Activated CD4-positive, alpha-beta T cell treated with anti-CD3 and anti-CD28 coated beads for 1 hour (primary cell): ENCODE results near the gene CTNNA2.
"Not testable (repeated sequence)": the region's sequence is repeated elsewhere in the genome, so short reads cannot be mapped to it uniquely, and the experiment has no call there.

Source experiments
- DNase-seq: peaks from one replicate; pipeline ENCODE4 v3.0.0-alpha.2; 2020

The CTNNA2 gene

GRCh38 chr2:79993144-79993543 lies 480.3 kb downstream of the CTNNA2 start:
- no peak for DNase-seq

DNA sequence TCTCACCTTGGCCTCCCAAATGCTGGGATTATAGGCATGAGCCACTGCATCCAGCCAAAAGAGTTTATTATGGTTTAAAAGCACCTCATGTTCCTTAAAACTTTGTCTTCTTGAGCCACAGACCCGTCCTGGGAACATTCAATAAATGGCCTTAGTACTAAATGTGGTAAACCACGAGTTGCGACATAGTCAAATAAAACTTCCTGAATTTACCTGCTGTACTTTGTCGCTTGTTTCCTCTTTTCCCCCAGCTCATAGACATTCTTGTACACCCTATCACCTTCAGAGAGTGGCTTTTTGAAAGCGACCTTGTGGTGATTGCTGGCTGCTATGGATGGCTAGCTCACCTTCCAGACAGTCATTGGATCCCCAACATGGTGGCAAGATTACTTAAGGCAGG lies 481.3 kb downstream of the CTNNA2 start:
- no peak for DNase-seq

- no peak for DNase-seq
Measured at GRCh38 chr2:79994965-79995364, 482.1 kb downstream of the CTNNA2 start.

DNA sequence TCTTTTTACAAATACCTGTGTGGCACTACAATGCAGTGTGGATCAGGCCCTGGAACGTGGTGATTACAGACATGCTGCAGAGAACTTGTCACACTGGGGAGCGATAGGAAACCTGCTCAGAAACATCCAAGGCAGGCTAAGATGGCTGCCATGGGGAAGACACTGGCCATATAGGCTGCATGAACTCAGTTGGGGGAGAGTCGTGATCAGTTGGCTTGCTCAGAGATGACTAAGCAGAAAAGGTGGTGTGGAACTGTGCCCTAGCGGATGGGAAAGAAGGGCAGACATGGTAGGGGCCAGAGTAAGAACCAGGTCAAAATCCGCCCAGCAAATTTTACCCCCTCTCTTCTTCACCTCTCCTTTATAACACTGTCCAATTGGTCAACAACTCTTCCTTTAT lies 483.9 kb downstream of the CTNNA2 start:
- DNase-seq: no peak

- no peak for DNase-seq
Measured at GRCh38 chr2:80001701-80002101, 488.9 kb downstream of the CTNNA2 start.

DNA sequence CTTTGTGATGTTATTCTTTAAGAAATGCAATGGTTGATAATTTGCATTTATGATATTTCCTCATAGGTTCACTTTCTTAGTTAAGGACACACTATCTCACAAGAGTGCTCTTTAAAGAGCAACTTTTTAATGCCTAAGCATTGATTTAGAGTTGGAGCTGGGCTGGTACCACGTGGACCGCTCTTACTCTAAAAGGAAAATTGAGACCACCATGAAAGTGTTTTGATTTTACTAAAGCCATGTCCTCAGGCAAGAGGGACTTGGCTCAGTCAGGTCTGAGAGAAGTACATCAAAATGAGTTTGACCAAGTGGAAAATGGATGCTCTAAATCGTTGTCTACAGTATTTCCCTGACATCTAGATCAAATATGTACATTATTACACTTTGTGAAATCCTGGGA lies 489.3 kb downstream of the CTNNA2 start:
- DNase-seq: no peak

DNA sequence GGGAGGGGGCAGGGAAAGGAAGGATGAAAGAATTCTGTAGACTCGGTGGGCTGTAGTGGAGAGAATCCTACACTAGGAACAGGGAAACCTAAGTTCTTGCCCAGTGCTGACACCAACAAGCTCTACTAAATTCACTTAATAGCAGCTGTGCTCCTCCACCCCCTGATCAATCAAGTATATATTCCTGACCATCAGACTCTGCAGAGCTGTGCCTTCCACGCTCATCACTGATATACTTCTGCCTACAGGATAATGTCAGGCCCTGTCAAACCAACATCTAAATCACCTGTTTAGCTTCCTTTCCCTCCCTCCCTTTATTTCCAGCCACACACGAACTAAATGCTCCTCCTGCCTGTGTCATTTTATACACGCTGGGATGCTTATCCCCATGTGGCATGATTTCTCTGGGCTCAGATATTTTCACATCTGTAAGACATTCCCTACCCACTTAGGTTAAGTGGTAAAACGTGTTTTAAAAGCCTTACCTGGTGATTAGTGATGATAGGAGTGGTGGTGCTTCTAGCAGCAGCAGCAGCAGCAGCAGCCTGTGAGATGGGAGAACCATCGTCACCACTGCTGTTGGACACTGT lies 489.8 kb downstream of the CTNNA2 start:
- no peak for DNase-seq

GRCh38 chr2:80007777-80008503 lies 495.1 kb downstream of the CTNNA2 start:
- no peak for DNase-seq

DNA sequence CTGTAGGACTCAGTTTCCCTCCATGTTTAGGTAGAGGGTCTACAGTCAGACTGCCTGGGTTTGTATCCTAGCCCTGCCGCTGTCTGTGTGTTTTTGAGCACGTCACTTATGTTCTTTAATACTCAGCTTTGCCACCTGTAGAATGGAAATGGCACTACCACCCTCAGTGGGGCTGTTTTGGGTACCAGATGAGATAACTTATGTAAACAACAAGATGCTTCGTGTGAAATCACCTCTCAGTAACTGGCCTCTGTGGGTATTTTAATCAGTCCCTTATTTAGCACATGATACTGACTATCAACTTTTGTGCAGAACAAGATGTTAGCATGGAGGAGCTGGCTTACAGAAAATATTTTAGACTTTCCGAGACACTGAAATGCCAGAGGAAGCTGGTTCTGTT lies 495.7 kb downstream of the CTNNA2 start:
- DNase-seq: no peak

GRCh38 chr2:80009211-80009610 lies 496.4 kb downstream of the CTNNA2 start:
- DNase-seq: no peak

GRCh38 chr2:80012061-80012460 lies 499.2 kb downstream of the CTNNA2 start:
- no peak for DNase-seq

GRCh38 chr2:80014637-80015036 lies 501.8 kb downstream of the CTNNA2 start:
- DNase-seq: no peak

GRCh38 chr2:80016171-80016570 lies 503.3 kb downstream of the CTNNA2 start:
- no peak for DNase-seq

- no peak for DNase-seq
Measured at GRCh38 chr2:80019571-80020460, 507.0 kb downstream of the CTNNA2 start.

- DNase-seq: no peak
Measured at GRCh38 chr2:80022018-80022417, 509.2 kb downstream of the CTNNA2 start.

- no peak for DNase-seq
Measured at GRCh38 chr2:80026040-80026729, 513.3 kb downstream of the CTNNA2 start.

DNA sequence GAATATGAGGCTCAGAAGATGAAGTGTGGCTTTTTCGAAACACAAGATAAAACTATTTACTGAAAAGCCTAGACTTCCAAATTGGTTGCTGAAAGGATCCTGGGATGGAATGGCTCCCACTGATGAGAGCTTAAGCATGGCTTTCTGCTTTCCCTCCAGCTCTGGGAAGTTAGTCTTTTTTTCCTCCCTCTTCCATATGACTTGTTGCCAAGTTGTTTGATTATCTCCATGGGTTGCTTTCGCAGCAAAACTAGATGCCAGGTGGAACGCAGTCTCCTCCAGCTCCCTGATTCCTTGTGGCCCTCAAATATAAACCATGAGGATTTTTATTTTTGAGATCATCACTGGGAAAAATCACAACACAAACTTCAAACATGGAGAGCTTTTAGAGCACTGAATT lies 515.2 kb downstream of the CTNNA2 start:
- DNase-seq: no peak

DNA sequence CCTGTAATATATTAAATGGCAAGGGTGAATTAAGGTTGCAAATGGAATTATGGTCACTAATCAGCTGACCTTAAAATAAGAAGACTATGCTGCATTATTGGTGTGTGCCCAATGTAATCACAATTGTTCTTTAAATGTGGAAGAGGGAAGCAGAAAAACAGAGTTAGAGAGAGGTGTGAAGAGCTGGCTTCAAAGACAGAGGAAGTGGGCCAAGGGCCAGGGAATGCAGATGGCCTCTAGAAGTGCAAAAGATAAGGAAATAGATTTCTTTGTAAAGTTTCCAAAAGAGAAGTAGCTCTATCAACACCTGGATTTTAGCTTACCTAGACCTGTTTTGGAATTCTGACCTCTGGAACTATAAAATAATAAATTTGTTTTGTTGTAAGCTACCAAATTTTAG lies 515.7 kb downstream of the CTNNA2 start:
- DNase-seq: no peak

DNA sequence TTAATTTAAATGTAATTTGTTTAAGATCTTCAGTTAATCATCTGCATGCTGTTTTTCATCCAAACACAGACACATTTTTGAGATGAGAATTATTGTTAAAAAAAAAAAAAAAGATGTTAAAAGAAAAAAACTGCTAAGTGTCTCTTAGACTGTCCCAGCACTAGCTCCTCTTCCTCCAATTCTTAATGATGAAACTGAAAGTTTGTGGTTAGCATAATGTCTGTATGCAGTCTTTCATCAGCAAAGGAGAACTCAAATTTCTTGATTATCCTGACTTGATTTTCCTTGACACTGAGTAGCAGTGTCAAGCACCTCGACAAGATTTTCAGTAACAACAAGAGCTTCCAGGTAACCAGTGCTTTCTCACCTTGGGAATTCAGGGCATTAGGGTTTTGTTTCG lies 517.3 kb downstream of the CTNNA2 start:
- no peak for DNase-seq

- not testable (repeated sequence) for DNase-seq
Measured at GRCh38 chr2:80032684-80033083, 519.8 kb downstream of the CTNNA2 start.

DNA sequence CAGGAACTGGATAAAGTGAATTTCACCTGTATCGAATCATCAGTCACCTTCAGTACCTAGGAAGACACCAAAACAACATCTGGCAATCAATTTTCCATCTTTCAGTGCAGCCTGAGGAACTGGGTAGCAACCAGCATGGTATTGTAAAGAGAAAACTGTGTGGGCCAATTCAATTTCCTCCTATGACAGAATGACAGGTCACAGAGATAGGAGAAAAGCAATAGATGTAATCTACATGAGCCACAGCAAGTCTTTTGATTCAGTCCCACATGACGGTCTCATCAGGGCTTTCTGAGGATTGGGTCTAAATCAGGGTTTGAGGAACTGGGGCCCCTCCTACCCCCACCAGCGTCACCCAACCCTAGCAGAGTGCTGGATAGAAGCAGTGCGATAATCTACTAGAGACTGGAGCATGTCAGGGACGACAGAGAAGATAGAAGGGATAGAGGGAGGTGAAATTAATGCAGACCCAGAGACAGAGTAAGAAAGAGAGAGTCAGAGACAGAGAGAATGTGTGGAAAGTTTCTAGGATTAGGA lies 523.0 kb downstream of the CTNNA2 start:
- no peak for DNase-seq

DNA sequence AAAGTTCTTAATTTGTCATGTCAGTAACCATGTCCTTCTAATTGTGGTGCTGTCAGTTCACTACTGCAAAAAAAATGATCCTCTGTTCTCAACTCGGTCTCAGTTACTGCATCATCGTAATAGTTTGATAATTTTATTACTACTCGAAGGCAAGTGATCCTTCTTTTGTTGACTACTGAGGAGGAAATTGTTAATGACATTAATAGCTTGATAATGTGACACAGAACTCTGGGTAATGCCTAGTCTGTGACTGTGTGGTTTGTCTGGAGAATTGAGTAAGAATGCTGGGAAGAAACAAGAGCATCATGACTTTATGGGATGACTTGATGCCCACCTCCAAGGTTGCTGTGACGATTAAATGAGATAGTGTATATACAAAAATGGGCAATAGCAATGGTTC lies 524.5 kb downstream of the CTNNA2 start:
- no peak for DNase-seq

DNA sequence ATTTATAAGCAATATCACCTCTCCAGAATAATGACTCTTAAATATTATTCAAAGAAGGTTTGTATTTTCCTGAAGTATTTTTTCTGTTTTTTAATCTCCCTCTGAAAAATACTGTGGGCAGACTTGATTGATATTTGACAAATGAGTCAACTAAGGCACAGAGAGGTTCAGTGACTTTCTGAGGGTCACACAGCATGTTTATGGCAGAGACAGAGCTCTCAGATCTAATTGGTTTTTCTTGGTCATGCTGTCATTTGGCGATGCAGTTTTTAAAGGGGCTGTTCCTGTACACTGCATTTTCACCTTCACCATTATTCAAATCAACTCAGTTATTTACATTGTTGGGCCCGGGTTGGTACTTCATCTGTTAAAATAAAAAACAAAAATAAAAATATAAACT lies 527.4 kb downstream of the CTNNA2 start:
- DNase-seq: no peak
